Measurements from ENCODE around the gene MARK4.

DNA sequence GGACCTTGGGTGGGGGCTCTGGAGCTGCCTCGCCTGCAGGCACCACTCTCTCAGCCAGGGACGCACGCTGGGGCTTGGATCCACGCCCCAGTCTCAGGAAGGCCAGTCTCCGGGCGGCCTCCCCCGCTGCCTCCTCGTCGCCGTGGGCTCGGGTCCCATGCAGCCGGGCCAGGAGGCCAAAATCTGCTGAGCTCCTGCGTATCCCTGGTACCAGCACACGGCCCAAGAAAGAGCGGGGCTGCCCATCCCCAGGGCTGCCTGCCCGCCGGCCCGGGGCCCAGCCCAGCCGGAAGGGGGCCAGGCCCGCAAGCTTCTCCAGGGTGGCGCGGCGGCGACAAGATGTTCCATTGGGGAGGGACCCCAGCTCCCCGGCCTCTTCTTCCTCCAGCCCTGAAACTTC is 12.5 kb upstream of the MARK4 start:
- TF ChIP-seq, protein P1, sequence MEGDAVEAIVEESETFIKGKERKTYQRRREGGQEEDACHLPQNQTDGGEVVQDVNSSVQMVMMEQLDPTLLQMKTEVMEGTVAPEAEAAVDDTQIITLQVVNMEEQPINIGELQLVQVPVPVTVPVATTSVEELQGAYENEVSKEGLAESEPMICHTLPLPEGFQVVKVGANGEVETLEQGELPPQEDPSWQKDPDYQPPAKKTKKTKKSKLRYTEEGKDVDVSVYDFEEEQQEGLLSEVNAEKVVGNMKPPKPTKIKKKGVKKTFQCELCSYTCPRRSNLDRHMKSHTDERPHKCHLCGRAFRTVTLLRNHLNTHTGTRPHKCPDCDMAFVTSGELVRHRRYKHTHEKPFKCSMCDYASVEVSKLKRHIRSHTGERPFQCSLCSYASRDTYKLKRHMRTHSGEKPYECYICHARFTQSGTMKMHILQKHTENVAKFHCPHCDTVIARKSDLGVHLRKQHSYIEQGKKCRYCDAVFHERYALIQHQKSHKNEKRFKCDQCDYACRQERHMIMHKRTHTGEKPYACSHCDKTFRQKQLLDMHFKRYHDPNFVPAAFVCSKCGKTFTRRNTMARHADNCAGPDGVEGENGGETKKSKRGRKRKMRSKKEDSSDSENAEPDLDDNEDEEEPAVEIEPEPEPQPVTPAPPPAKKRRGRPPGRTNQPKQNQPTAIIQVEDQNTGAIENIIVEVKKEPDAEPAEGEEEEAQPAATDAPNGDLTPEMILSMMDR (IDR thresholded peaks at IDR 0.05), result no peak
- no peak for TF ChIP-seq POLR2A (IDR thresholded peaks at IDR 0.05)

All from lower leg skin (tissue), 3 donors.